SH-SY5Y (cell line): ENCODE measurements around the gene CCL19.

Source experiments
- GATA2 ChIP-seq: IDR thresholded peaks from 2 replicates; pipeline ENCODE4 v1.6.1; 2011; ENCODE audit warnings: mild to moderate bottlenecking, low read depth, low read length
- GATA3 ChIP-seq: IDR thresholded peaks from 2 replicates; pipeline ENCODE4 v1.6.1; 2011; ENCODE audit warnings: low read depth, mild to moderate bottlenecking, low read length, moderate library complexity

DNA sequence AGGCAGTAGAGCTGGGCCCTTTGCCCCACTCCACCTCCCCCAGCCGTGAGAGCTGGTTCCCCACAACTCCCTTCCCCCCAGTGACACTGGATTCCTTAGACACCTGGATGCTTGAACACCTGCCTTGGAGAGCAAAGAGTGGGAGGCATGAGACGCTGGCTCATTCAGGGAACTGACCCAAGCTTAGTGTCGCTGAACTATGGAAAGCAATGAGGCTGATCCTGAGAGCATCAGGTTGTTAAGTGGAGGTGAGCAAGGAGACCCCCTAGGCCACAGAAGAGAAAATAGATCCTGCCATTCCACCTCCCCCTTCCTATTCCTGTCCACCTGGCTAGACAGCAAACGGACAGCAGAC lies 2.0 kb downstream of the CCL19 start:
- TF ChIP-seq GATA2 (no peak), GATA3 (no peak)
